H54 (cell line): ENCODE measurements around the gene DPH3.
"Not testable (repeated sequence)": the region's sequence is repeated elsewhere in the genome, so short reads cannot be mapped to it uniquely, and the experiment has no call there.

ENCODE experiments used
- DNase-seq: peaks from one replicate; pipeline ENCODE4 v3.0.0; 2011; ENCODE audit warnings: low spot score, mixed read lengths; ENCODE audit not compliant: insufficient read length
- FAIRE-seq: peaks from 3 replicates; lab custom pipeline; 2011; peaks lifted over from hg19 to GRCh38; lab: Jason Lieb, UNC
- POLR2A ChIP-seq: IDR thresholded peaks from 2 replicates; pipeline ENCODE4 v1.6.1; 2011; ENCODE audit warnings: low read depth, mild to moderate bottlenecking, low read length

Gene DPH3

DNA sequence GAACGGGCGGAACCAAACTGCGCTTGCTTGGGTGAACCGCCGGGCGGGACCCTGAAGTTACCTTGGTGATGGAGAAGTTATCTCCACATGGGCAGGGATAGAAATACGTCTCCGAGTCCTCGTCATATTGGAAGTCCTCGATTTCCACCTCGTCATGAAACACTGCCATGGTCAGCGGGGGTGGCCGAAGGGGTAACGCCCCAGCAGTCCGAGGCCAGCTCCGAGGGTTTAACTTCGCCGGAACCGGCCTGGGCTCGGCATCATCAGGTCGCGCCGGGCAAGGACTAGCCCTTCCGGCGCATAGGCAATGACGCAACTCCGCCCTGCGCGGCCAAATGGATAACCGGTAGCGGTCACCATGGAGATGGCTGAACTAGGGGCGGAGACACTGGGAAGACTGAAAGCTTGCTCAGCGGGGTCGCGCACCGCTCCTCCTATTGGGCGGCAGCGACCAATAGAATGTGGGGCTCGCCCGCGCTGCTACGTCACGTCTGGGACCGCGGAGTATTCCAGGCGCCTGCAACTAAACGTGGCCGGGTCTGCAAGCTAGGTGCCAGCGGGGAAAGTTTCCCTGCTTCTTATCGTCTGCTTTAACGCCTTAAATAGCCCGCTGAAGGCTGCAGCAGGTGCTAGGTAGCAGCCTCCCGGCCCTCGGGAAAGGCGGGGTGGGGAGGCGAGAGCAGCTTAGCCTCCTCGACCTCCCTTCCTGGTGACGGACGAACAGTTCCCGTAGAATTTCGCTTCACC lies at the start of gene DPH3, which contains the start of gene OXNAD1:
TSS of gene DPH3 (minus strand) at position 236 of the 747 bp plus-strand sequence. CDS start at position 169, 67 bp downstream.
TSS of gene OXNAD1 (plus strand) at position 505 of the 747 bp plus-strand sequence. CDS start 5,741 bp downstream, outside the sequence.
- FAIRE-seq: peak; percentile 95

DNA sequence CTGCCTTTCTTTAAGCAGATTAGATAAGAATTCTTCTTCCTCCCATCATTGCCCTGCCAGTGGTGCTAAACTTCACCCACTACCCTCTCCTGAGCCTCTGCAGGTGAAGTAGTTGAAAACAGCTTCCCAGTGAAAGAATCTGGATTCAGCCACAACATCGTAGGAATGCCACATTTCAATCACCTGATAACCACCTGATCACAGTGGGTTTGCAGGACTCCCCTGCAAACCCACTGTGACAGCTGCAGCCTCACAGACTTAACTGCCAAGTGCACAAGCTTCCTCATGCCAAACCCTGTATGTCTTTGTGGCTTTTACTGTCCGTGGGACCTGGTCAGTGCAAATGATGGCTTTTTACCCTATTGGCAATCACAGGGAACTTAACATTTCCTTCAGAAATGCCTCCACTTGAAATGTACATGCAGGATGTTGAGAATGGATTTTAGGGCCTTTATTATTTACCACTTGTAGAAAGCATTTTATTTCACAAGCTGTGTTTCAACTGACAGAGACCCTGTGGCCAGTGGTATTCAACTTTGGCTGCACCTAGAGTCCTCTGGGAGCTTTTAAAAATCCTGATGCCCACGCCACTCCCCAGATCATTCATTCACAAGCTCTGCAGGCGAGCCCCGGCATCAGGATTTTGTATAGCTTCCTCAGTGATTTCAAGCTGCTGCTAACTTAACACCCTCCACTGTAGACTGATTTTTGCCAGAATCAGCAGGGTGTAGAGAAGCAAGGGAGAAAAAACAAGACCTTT lies 49.3 kb upstream of the DPH3 start:
- no peak for TF ChIP-seq POLR2A
- FAIRE-seq (no peak), DNase-seq (no peak)

More for the DNA sequence above, at the start of gene DPH3, which contains the start of gene OXNAD1:
- peak; percentile 88 for DNase-seq
- TF ChIP-seq POLR2A: peak; percentile 58

DNA sequence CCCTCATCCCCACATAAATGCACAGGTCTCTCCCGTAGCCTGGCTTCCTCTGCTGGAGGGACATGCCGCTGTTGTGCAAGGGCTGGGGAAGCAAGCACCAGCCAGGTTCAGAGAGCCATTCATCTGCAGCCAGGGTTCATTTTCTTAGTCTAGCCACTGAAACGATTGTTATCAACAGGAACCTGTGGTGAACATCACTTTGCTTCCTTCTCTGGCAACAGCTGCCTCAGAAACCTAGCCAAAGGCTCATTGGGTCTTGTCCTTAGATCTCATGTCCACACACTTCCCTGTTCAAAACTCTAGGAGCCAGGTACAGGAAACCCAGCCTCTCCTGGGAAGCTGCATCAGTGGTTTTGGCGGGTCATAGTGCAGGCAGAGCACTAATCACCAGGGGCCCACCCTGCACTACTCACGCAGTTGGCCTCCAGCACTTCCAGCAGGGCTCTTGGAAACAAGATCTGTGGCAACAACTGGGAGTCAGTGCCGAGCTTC lies 47.3 kb upstream of the DPH3 start:
- no peak for FAIRE-seq
- no peak for TF ChIP-seq POLR2A

DNA sequence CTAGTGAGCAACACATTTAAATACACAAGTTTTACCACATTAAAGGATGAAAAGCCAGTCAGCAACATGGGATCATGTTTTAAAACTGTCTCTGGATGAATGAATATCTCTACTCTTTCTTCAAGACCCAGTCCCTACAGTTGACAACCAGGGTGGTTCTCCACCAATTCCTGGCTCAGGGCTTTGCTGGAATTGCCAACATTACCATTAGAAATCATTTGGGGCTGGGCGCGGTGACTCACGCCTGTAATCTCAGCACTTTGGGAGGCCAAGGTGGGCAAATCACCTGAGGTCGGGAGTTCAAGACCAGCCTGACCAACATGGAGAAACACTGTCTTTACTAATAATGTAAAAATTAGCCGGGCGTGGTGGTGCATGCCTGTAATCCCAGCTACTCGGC lies 45.7 kb upstream of the DPH3 start:
- not testable (repeated sequence) for FAIRE-seq

More for the DNA sequence above, 47.3 kb upstream of the DPH3 start:
- no peak for DNase-seq

DNA sequence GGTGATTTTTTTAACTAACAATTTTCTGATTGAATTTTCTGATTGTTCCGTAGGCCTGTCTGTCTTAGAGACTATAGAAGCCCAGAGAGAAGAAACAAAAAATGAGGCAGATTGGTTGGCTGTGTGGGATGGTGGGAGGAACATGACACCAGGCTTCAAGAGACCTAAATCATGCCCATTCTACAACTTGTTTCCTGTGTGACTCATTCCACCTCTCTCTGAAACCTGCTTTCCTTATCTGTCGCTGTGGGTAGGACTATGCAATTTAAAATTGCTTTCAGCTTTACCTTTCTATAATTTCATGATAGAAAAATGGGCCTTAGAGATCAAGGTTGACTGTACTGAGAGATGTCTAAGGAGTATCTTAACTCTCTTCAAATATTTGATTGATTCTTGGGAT lies 44.8 kb upstream of the DPH3 start:
- TF ChIP-seq POLR2A: no peak
- DNase-seq (peak; percentile 25), FAIRE-seq (peak; percentile 95)

More for the DNA sequence above, 45.7 kb upstream of the DPH3 start:
- DNase-seq: not testable (repeated sequence)

DNA sequence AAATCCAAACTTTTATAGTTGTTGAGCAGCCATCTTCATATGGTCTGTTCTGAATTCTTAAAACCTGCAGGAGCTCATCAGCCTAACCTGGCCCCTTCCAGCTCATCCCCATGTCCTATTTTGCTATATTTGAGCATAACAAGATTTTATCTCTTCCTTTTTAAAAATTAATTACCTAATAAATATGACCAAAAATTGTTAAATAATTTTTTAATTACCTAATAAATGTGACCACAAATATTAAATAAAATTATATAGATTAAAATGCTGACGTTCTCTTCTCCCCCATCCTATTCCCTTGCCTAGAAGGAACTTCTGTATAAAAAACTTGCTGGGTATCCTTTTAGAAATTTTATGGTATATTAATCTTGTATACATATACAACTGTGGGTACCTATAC lies 44.0 kb upstream of the DPH3 start:
- FAIRE-seq (no peak), DNase-seq (no peak)
- no peak for TF ChIP-seq POLR2A

DNA sequence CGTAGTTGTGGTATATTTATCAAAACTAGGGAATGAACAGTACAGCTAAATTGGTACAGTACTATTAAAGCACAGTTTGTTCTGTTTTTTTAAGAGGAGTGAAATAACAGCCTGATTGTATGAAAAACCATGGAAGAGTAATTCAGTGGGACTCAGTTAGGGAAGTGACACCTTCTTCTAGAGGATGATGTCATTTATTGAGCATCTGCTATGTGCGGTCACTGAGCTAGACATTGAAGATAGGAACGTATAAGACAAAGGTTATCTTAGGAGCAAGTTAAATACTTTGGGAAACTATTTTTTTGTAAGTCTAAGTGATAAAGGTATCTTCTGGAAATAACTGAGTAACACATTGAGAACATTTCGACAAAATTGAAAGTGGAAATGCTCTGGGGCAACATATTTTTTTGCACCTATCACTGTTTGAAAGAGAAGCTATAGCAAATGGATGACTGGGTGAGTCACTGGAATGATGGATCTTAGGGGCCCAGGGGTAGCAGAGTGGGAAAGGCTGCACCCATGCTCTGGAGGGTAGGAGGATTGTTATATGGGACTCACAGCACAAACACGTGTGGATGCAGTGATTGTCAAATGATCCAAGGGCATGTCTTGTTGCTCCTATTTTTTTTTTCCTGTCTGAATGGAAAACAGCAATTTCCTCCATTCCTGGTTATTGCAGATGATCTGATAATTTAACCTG lies 43.2 kb upstream of the DPH3 start:
- DNase-seq: no peak
- no peak for TF ChIP-seq POLR2A

DNA sequence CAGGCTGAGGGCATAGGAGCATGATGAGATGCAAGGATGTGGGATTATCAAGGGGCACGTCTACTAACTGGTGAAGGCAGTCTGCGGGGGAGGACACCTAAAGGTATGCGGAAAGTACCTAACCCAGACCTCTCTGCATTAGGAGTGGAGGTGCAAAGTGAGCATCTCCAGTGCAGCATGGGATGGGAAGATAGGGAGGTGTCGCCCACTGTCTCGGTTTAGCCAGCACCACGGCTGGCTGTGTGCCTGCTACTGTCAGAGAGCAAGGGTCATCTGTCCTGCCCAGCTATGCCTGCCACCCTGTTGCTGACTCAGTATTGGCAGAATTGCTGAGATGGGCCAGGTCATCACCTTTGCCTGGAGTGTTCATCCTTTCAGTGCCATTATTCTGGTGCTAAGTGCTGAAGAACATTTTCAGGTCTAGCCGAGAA lies 40.4 kb upstream of the DPH3 start:
- FAIRE-seq (no peak), DNase-seq (no peak)
- TF ChIP-seq POLR2A: no peak

More for the DNA sequence above, 43.2 kb upstream of the DPH3 start:
- no peak for FAIRE-seq

DNA sequence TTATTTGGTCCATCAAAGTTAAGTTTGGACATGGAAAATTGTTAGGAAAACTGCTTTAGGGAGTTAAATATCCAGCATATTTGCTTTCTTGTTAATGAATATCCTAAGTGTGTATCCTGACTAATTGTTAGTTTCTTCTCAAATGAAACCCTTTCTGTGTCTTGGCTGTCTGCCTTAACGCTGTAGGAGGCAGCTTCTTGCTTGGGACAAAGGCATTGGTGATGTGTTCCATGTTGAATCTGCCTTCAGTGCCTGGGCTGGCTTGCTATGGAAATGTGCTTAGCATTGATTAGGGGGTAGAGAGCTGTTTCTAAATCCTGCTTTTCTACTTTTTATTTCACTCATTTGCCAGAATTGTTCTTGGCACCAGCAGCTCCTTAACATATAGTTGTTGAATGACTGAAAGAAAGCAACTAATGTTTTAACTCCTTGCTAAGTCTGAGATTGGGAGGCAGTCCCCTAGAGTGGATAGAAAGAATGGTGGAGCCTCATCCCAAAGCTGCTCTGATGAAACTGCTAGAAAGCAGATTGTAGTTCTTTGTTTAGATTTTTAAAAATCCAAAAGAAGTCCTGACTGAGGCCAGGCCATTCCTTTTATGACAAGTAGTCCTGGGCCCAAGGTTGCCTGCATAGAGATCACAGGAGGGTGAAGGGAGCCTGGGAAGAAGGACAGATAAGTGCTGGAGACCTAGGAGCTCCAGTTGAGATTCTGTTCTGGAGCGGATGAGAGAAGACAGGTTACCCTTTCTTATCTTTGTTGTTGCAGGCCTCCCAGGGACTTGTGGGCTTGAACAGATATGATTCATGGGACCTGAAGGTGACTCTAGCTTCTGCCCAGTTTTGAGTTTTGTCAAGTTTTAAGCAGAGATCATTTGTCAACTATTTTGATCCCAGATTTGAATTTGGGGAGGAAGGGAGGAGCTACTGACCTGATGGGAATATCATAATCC lies 39.6 kb upstream of the DPH3 start:
- FAIRE-seq: no peak

DNA sequence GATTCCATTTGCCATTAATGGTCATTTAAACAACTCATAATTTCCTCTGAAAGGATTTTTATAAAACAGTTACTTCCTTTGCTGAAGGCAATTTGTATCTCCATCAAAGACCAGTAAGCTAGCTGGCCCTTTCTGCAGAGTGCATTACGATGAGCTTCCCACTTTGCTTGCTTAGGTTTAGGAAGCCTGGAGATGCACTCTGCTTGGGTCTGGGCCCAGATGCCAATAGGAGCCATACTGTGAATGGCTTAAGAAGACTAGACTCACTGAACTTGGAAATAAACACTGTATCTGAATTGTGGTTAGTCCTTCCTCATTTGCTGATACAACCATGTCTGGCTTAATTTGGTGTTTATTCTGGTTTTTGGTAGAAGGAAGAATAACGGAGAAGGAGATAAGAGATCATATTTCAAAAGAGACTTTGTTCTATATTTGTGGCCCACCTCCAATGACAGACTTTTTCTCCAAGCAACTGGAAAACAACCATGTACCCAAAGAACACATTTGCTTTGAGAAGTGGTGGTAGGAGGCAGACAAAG lies 38.4 kb upstream of the DPH3 start:
- no peak for FAIRE-seq
- DNase-seq: no peak
- TF ChIP-seq POLR2A: no peak

More for the DNA sequence above, 39.6 kb upstream of the DPH3 start:
- DNase-seq: no peak
- no peak for TF ChIP-seq POLR2A

DNA sequence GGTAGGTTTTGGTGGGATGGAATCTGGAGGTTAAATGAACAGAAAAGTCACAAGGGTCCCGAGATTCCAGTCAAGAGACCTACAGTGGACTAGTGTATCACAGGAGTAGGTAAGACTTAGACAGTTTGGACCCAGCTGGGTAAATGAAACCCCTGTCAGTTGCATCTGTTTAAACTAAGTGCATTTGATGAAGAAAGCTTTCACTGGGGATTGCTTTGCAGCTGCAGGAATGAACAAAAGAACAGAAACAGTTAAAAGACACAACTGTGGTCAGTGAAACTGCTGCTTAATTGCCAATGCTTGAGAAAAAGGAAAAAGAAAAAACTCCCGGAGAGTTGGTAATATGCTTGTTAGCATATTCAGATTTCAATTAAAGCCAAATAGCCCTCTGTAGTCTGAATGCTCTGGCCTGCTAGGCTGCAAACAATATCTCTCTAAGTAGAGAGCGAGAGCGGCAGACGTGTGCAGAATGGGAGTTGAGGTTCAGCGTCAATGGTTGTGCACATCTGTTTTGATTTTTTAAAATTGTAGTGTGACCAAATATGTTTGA lies 37.4 kb upstream of the DPH3 start:
- TF ChIP-seq POLR2A: no peak
- DNase-seq: no peak
- FAIRE-seq: no peak

DNA sequence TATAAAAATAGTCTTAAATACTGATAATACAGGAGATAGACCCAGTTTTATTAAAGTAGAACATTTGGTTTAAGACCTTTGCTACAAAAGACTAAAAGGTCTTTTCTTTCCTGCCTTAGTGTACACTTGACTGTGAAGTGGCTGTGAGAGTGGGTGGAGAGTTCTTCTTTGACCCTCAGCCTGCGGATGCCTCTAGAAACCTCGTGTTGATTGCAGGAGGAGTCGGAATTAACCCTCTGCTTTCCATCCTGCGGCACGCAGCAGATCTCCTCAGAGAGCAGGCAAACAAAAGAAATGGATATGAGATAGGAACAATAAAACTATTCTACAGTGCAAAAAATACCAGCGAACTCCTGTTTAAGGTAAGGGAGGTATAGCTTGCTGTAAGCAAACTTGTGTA lies 36.8 kb upstream of the DPH3 start:
- no peak for TF ChIP-seq POLR2A
- DNase-seq: no peak
- no peak for FAIRE-seq
